ENCODE measurements around the gene DNAJB1. TPM values are rescaled to one million over a fixed set of nuclear protein-coding genes. Genes with fewer than 3 reads are reported as not detected.

The DNAJB1 gene
- total and polyA plus RNA-seq, 7 experiments from 2014 or later = 87.4 to 574 (median 221) TPM

- Histone ChIP-seq H3K4me3 (ENCODE audit: low read length) (peak overlapping the region; percentile 55), H3K36me3 (ENCODE audit: control insufficient read depth in 2 of 3, insufficient read depth in 3 of 3, low read length in 3 of 3) (peaks cover 0 to 44% (median 3%) of the 10 kb centered on the region in 3 experiments), H3K9me3 (ENCODE audit: control insufficient read depth in 2 of 3, low read length in 3 of 3) (no peaks in the 10 kb centered on the region), H3K27ac (ENCODE audit: low read depth, low read length) (no peak overlapping the region), H3K27me3 (ENCODE audit: control insufficient read depth in 2 of 2, insufficient read depth in 2 of 2, low read length in 2 of 2) (peaks cover 0 to 4% of the 10 kb centered on the region in 2 donors), H3K4me1 (ENCODE audit: control insufficient read depth in 2 of 2, insufficient read depth in 2 of 2, low read length in 2 of 2) (peaks cover 4 to 17% of the 10 kb centered on the region in 2 donors)
- peak; percentile 85 for ATAC-seq
- intact Hi-C loops (cut with micrococcal nuclease) = loop anchor here (1.0 to 10.0 kb wide), 5 partner anchors 40 to 336 kb away; partner anchors contain the start of genes ASF1B (in 1 of the 2) and DDX39A (in 1 of the 2)
- Mint-ChIP-seq H3K27me3 (peaks cover 6 to 19% (median 12%) of the 10 kb centered on the region in 5 donors), H3K4me1 (peaks cover 0 to 39% (median 29%) of the 10 kb centered on the region in 7 donors), H3K9me3 (peaks cover 0 to 2% (median 0%) of the 10 kb centered on the region in 11 donors), H3K4me3 (peak overlapping the region; percentile 25 to 84 (median 68)), H3K36me3 (peaks cover 0 to 16% (median 4%) of the 10 kb centered on the region in 5 donors), H3K27ac (peak overlapping the region in 1 of 9 donors; percentile 41)
- POLR2A ChIA-PET = interaction anchor here (1.0 to 1.5 kb wide), 6 partner anchors 26 to 85 kb away, joined by 3 to 5 read pairs (median 4); no protein-coding TSS in a partner anchor
- peak; percentile 65 to 94 (median 82) for DNase-seq
- CTCF ChIA-PET = interaction anchor here (0.6 to 1.8 kb wide), 9 partner anchors 9 to 336 kb away, joined by 3 to 16 read pairs (median 3); partner anchors contain the start of genes ASF1B and PKN1
Measured at GRCh38 chr19:14472202-14472938, 45.8 kb downstream of the DNAJB1 start.

DNA sequence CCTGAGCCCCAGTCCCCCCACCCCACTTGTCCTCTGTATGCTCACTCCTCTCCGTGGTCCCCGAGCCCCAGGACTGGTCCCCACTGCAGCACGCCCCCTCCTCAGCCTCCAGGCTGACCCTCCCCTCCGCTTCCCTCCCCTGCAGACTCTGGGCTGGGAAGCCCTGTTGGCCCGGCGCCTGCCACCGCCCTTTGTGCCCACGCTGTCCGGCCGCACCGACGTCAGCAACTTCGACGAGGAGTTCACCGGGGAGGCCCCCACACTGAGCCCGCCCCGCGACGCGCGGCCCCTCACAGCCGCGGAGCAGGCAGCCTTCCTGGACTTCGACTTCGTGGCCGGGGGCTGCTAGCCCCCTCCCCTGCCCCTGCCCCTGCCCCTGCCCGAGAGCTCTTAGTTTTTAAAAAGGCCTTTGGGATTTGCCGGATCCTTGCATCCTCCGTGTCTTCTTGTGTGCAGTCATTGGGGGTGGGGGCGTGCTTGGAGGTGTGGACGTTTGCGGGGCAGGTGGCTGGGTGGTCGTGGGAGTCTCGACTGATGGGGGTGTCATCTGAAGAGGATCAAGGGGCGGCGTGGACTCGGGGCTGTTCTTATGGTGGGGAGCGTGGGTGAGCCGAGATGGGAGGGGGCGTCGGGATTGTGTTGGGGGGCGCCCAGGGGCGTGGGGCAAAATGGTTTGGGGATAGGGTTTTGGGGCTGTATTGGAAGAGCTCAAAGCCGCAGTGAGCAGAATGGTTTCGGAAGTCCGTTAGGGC lies 46.6 kb downstream of the DNAJB1 start:
- Mint-ChIP-seq H3K9me3 (peaks cover 0 to 2% (median 0%) of the 10 kb centered on the region in 11 donors), H3K36me3 (peaks cover 0 to 16% (median 4%) of the 10 kb centered on the region in 5 donors), H3K4me1 (peaks cover 0 to 38% (median 27%) of the 10 kb centered on the region in 7 donors), H3K27me3 (peaks cover 6 to 19% (median 12%) of the 10 kb centered on the region in 5 donors), H3K27ac (no peak overlapping the region), H3K4me3 (peak overlapping the region in 5 of 10 donors; percentile 36 to 84 (median 71))
- ATAC-seq = no peak
- ChIA-PET POLR2A (no interaction called here), CTCF (interaction anchor here (0.6 to 1.8 kb wide), 5 partner anchors 12 to 335 kb away, joined by 3 to 16 read pairs (median 5); partner anchors contain the start of genes ASF1B and PKN1)
- peaks cover 4 to 17% of the 10 kb centered on the region in 2 donors for H3K4me1 ChIP-seq (ENCODE audit: control insufficient read depth in 2 of 2, insufficient read depth in 2 of 2, low read length in 2 of 2)
- no peak overlapping the region for H3K27ac ChIP-seq (ENCODE audit: low read depth, low read length)
- H3K4me3 ChIP-seq (ENCODE audit: low read length) = no peak overlapping the region
- peaks cover 0 to 4% of the 10 kb centered on the region in 2 donors for H3K27me3 ChIP-seq (ENCODE audit: control insufficient read depth in 2 of 2, insufficient read depth in 2 of 2, low read length in 2 of 2)
- no peak for DNase-seq
- intact Hi-C loops (cut with micrococcal nuclease) = loop anchor here (1.0 to 10.0 kb wide), 5 partner anchors 39 to 335 kb away; partner anchors contain the start of genes ASF1B (in 1 of the 2) and DDX39A (in 1 of the 2)
- H3K9me3 ChIP-seq (ENCODE audit: control insufficient read depth in 2 of 3, low read length in 3 of 3) = no peaks in the 10 kb centered on the region
- H3K36me3 ChIP-seq (ENCODE audit: control insufficient read depth in 2 of 3, insufficient read depth in 3 of 3, low read length in 3 of 3) = peaks cover 0 to 52% (median 3%) of the 10 kb centered on the region in 3 experiments

- Histone ChIP-seq H3K4me1 (ENCODE audit: control insufficient read depth in 2 of 2, insufficient read depth in 2 of 2, low read length in 2 of 2) (peaks cover 4 to 17% of the 10 kb centered on the region in 2 donors), H3K27ac (ENCODE audit: low read depth, low read length) (no peak overlapping the region), H3K9me3 (ENCODE audit: control insufficient read depth in 2 of 3, low read length in 3 of 3) (no peaks in the 10 kb centered on the region), H3K27me3 (ENCODE audit: control insufficient read depth in 2 of 2, insufficient read depth in 2 of 2, low read length in 2 of 2) (peaks cover 0 to 4% of the 10 kb centered on the region in 2 donors), H3K4me3 (ENCODE audit: low read length) (no peak overlapping the region), H3K36me3 (ENCODE audit: control insufficient read depth in 2 of 3, insufficient read depth in 3 of 3, low read length in 3 of 3) (peaks cover 0 to 65% (median 3%) of the 10 kb centered on the region in 3 experiments)
- peaks cover 0 to 24% (median 16%) of the 10 kb centered on the region in 7 donors for H3K4me1 Mint-ChIP-seq
- DNase-seq (no peak), ATAC-seq (no peak)
- no peak overlapping the region for H3K27ac Mint-ChIP-seq
- ChIA-PET POLR2A (no interaction called here), CTCF (interaction anchor here (0.6 to 0.7 kb wide), 2 partner anchors 39 to 76 kb away, joined by 3 read pairs; no protein-coding TSS in a partner anchor)
- H3K9me3 Mint-ChIP-seq = no peaks in the 10 kb centered on the region
- intact Hi-C loops (cut with micrococcal nuclease) = loop anchor here in 1 of 2 donors (10.0 kb wide), 1 partner anchor 115 kb away; no protein-coding TSS in a partner anchor
- H3K4me3 Mint-ChIP-seq = peak overlapping the region in 2 of 10 donors; percentile 25 to 32
- peaks cover 6 to 19% (median 12%) of the 10 kb centered on the region in 5 donors for H3K27me3 Mint-ChIP-seq
- H3K36me3 Mint-ChIP-seq = peaks cover 0 to 22% (median 4%) of the 10 kb centered on the region in 5 donors
Measured at GRCh38 chr19:14470031-14470876, 47.9 kb downstream of the DNAJB1 start.

GRCh38 chr19:14467816-14468215 lies 50.4 kb downstream of the DNAJB1 start:
- peaks cover 0 to 39% (median 9%) of the 10 kb centered on the region in 5 donors for H3K36me3 Mint-ChIP-seq
- CTCF ChIA-PET = interaction anchor here (1.0 to 1.8 kb wide), 4 partner anchors 10 to 83 kb away, joined by 3 to 8 read pairs (median 4); no protein-coding TSS in a partner anchor
- no peaks in the 10 kb centered on the region for H3K27me3 ChIP-seq (ENCODE audit: control insufficient read depth in 2 of 2, insufficient read depth in 2 of 2, low read length in 2 of 2)

DNA sequence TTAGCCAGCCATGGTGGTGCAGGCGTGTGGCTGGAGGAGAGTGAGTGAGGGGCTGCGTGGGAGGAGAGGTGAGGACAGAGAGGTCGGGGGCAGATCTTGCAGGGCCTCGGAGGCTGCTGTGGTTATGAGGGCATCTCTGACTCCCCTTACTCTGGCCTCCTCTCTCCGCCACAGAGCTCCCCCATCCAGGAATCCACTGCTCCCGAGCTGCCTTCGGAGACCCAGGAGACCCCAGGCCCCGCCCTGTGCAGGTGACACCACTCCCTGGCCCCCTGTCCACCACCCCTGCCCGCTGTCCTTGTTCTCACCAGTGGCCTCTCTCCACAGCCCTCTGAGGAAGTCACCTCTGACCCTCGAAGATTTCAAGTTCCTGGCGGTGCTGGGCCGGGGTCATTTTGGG lies 50.8 kb downstream of the DNAJB1 start:
- H3K4me1 ChIP-seq (ENCODE audit: control insufficient read depth in 2 of 2, insufficient read depth in 2 of 2, low read length in 2 of 2) = peaks cover 0 to 5% of the 10 kb centered on the region in 2 donors
- ATAC-seq (no peak), DNase-seq (no peak)
- intact Hi-C loops (cut with micrococcal nuclease) = no loop called here
- H3K27ac Mint-ChIP-seq = no peak overlapping the region
- H3K9me3 Mint-ChIP-seq = no peaks in the 10 kb centered on the region
- no peak overlapping the region for H3K27ac ChIP-seq (ENCODE audit: low read depth, low read length)
- peaks cover 0 to 7% (median 0%) of the 10 kb centered on the region in 7 donors for H3K4me1 Mint-ChIP-seq
- CTCF ChIA-PET = interaction anchor here (1.0 to 1.8 kb wide), 4 partner anchors 10 to 84 kb away, joined by 3 to 8 read pairs (median 4); no protein-coding TSS in a partner anchor
- peaks cover 0 to 39% (median 9%) of the 10 kb centered on the region in 5 donors for H3K36me3 Mint-ChIP-seq
- H3K27me3 Mint-ChIP-seq = no peaks in the 10 kb centered on the region
- H3K27me3 ChIP-seq (ENCODE audit: control insufficient read depth in 2 of 2, insufficient read depth in 2 of 2, low read length in 2 of 2) = no peaks in the 10 kb centered on the region
- no peaks in the 10 kb centered on the region for H3K9me3 ChIP-seq (ENCODE audit: control insufficient read depth in 2 of 3, low read length in 3 of 3)
- no peak overlapping the region for H3K4me3 ChIP-seq (ENCODE audit: low read length)
- POLR2A ChIA-PET = no interaction called here
- H3K36me3 ChIP-seq (ENCODE audit: control insufficient read depth in 2 of 3, insufficient read depth in 3 of 3, low read length in 3 of 3) = peaks cover 0 to 94% (median 11%) of the 10 kb centered on the region in 3 experiments
- no peak overlapping the region for H3K4me3 Mint-ChIP-seq

More at GRCh38 chr19:14467816-14468215, 50.4 kb downstream of the DNAJB1 start:
- H3K9me3 ChIP-seq (ENCODE audit: control insufficient read depth in 2 of 3, low read length in 3 of 3) = no peaks in the 10 kb centered on the region
- no peaks in the 10 kb centered on the region for H3K9me3 Mint-ChIP-seq
- ATAC-seq (no peak), DNase-seq (no peak)
- intact Hi-C loops (cut with micrococcal nuclease) = no loop called here
- H3K36me3 ChIP-seq (ENCODE audit: control insufficient read depth in 2 of 3, insufficient read depth in 3 of 3, low read length in 3 of 3) = peaks cover 0 to 89% (median 11%) of the 10 kb centered on the region in 3 experiments
- peaks cover 0 to 10% (median 3%) of the 10 kb centered on the region in 7 donors for H3K4me1 Mint-ChIP-seq
- POLR2A ChIA-PET = interaction anchor here (0.7 to 1.1 kb wide), 2 partner anchors 28 to 32 kb away, joined by 3 to 5 read pairs; partner anchors contain the start of gene GIPC1
- peak overlapping the region in 1 of 9 donors; percentile 15 for H3K27ac Mint-ChIP-seq
- peaks cover 0 to 9% of the 10 kb centered on the region in 2 donors for H3K4me1 ChIP-seq (ENCODE audit: control insufficient read depth in 2 of 2, insufficient read depth in 2 of 2, low read length in 2 of 2)
- H3K4me3 ChIP-seq (ENCODE audit: low read length) = no peak overlapping the region
- peaks cover 0 to 4% (median under 1%) of the 10 kb centered on the region in 5 donors for H3K27me3 Mint-ChIP-seq
- no peak overlapping the region for H3K27ac ChIP-seq (ENCODE audit: low read depth, low read length)
- no peak overlapping the region for H3K4me3 Mint-ChIP-seq
